Measurements from ENCODE around the gene EVC2. TPM values are rescaled to one million over a fixed set of nuclear protein-coding genes. Genes with fewer than 3 reads are reported as not detected.

EVC2 gene
- total RNA-seq, 1 experiment from 2014 or later = 0.15 TPM

DNA sequence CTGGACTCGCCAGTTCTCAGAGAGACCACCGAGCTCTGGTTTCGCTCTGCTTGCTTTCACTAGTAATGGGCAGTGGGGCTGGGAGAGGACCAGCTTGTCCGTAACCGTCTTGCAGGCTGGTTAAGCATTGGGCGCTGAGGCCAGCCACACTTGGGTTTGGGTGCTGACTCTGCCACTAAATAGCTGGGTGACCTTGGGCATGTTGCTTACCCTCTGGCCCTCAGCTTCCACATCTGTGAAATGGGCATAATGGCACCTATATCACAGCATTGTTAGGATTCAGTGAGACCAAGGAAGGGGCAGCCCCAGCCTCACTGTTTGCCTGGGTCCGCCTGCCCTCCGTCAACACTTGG lies 46.1 kb upstream of the EVC2 start:
- H3K36me3 ChIP-seq (ENCODE audit: insufficient read depth, low read length) = no peaks in the 10 kb centered on the region
- H3K27ac ChIP-seq (ENCODE audit: low read length) = no peak overlapping the region
- no peak overlapping the region for H3K4me3 ChIP-seq (ENCODE audit: low read length)
- no peak overlapping the region for H3K9ac ChIP-seq (ENCODE audit: low read length)
- H3K9me3 ChIP-seq (ENCODE audit: low read length) = no peaks in the 10 kb centered on the region
- no peaks in the 10 kb centered on the region for H3K79me2 ChIP-seq (ENCODE audit: low read length)
- no peak overlapping the region for H3K4me2 ChIP-seq (ENCODE audit: low read depth, low read length, poor library complexity, severe bottlenecking)
- H3K9me2 ChIP-seq (replicated peaks; ENCODE audit: insufficient read depth, low read length) = no peaks in the 10 kb centered on the region
- DNase-seq = no peak
- no peaks in the 10 kb centered on the region for H3K4me1 ChIP-seq (ENCODE audit: low read length)
- no peak overlapping the region for H2AFZ ChIP-seq (ENCODE audit: low read length)
- no peaks in the 10 kb centered on the region for H4K20me1 ChIP-seq (ENCODE audit: insufficient read depth, low read depth, low read length)
- H3K27me3 ChIP-seq (ENCODE audit: low read length) = no peaks in the 10 kb centered on the region

DNA sequence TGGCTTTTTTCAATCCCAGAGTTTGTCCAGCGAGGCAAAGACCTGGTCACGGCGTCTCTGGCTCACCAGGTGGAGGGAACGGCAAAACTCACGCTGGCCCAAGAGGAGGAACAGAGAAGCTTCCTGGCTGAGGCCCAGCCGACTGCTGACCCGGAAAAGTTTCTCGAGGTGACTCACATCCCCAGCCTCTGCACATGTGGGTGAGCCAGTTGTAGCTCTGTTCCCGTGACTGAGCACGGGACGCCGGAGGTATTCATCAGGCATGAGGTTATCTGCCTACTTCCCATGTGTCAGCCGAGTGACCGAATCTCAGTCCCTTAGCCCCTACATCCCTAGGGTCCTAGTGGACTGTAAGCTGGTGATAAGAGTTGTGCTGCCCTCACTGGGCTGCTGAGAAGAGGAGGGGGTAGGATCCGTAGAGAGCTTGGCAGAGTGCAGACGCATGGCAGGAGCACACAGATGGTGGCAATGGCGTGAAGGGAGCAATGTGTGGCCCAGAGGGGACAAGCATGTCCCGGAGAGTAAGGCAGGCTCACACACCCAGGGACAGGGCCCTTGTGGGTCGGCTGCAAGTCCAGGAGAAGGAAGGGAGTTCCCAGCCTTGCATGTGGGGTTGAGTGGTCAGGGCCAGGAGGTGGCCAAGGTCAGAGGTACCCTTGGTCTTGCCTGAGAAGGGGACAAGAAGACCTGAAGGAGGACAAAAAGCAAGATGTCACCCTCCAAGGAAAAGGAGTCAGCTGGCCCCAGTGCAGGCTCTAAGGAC lies 45.6 kb upstream of the EVC2 start:
- Histone ChIP-seq H3K9ac (ENCODE audit: low read length) (no peak overlapping the region), H3K79me2 (ENCODE audit: low read length) (no peaks in the 10 kb centered on the region), H3K9me3 (ENCODE audit: low read length) (no peaks in the 10 kb centered on the region), H3K4me2 (ENCODE audit: low read depth, low read length, poor library complexity, severe bottlenecking) (no peak overlapping the region), H4K20me1 (ENCODE audit: insufficient read depth, low read depth, low read length) (no peaks in the 10 kb centered on the region), H3K36me3 (ENCODE audit: insufficient read depth, low read length) (no peaks in the 10 kb centered on the region), H3K4me1 (ENCODE audit: low read length) (no peaks in the 10 kb centered on the region), H3K9me2 (replicated peaks; ENCODE audit: insufficient read depth, low read length) (no peaks in the 10 kb centered on the region), H2AFZ (ENCODE audit: low read length) (no peak overlapping the region), H3K4me3 (ENCODE audit: low read length) (no peak overlapping the region), H3K27ac (ENCODE audit: low read length) (no peak overlapping the region), H3K27me3 (ENCODE audit: low read length) (no peaks in the 10 kb centered on the region)
- DNase-seq = no peak

DNA sequence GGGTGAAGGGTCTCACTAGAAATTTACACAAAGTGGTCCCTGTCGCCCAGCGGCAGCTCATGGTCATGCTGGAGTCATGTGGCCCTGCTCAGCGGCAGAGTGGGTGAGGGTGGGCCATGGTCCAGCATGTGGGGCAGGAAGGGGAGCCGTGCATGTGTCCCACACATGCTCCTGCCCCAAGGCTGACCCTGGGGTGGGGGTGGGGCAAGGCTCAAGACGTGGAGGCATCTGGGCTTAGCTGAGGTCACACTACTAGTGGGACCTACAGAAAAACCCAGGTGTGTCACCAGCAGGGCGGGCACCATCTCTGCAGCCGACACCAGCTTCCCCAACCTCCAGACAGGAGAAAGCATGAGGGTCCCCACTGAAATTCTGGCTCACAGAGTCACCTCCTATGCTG lies 45.0 kb upstream of the EVC2 start:
- no peak for DNase-seq
- H3K4me2 ChIP-seq (ENCODE audit: low read depth, low read length, poor library complexity, severe bottlenecking) = no peak overlapping the region

DNA sequence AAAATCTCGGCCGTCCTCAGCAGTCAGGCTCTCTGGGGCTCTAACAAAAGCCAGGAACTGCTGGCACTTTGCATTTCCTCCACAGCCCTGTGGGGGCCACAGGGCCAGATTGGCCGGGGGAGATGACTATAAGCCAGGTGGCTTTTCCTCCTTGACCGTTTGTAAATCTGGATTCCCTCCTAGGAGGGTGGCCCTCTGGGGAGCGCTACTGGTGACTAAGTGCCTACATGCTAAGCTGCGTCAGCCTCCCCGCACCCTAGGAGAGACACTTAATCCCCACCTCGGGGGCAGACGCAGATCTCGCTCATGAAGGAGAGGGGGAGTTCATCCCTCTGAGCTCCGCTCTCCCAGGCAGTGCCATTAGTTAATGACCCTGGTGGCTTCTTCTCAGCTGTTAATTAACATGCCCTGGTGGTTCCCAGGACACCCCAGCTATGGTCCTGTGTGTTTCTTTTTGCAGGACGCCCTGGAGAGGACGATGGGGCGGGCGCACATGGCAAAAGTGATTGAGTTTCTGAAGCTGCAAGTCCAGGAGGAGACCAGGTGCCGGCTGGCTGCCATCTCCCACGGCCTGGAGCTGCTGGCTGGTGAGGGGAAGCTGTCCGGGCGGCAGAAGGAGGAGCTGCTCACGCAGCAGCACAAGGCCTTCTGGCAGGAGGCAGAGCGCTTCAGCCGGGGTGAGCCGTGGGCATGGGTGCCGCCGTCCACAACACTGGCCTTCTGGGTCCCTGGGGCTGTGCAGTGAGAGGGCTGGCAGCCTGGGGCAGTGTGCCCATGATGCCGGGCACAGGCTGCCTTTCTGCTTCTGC lies 44.2 kb upstream of the EVC2 start:
- no peaks in the 10 kb centered on the region for H3K4me1 ChIP-seq (ENCODE audit: low read length)
- H3K4me3 ChIP-seq (ENCODE audit: low read length) = no peak overlapping the region
- H4K20me1 ChIP-seq (ENCODE audit: insufficient read depth, low read depth, low read length) = no peaks in the 10 kb centered on the region
- no peak overlapping the region for H3K9ac ChIP-seq (ENCODE audit: low read length)
- no peak overlapping the region for H3K4me2 ChIP-seq (ENCODE audit: low read depth, low read length, poor library complexity, severe bottlenecking)
- H3K27me3 ChIP-seq (ENCODE audit: low read length) = no peaks in the 10 kb centered on the region
- H3K79me2 ChIP-seq (ENCODE audit: low read length) = no peaks in the 10 kb centered on the region
- no peaks in the 10 kb centered on the region for H3K36me3 ChIP-seq (ENCODE audit: insufficient read depth, low read length)
- H3K9me2 ChIP-seq (replicated peaks; ENCODE audit: insufficient read depth, low read length) = no peaks in the 10 kb centered on the region
- no peak overlapping the region for H3K27ac ChIP-seq (ENCODE audit: low read length)
- no peaks in the 10 kb centered on the region for H3K9me3 ChIP-seq (ENCODE audit: low read length)
- no peak for DNase-seq
- no peak overlapping the region for H2AFZ ChIP-seq (ENCODE audit: low read length)

More for the DNA sequence above, 45.0 kb upstream of the EVC2 start:
- no peak overlapping the region for H3K9ac ChIP-seq (ENCODE audit: low read length)
- H3K4me3 ChIP-seq (ENCODE audit: low read length) = no peak overlapping the region
- H3K9me3 ChIP-seq (ENCODE audit: low read length) = no peaks in the 10 kb centered on the region
- no peak overlapping the region for H3K27ac ChIP-seq (ENCODE audit: low read length)
- no peaks in the 10 kb centered on the region for H4K20me1 ChIP-seq (ENCODE audit: insufficient read depth, low read depth, low read length)
- no peaks in the 10 kb centered on the region for H3K9me2 ChIP-seq (replicated peaks; ENCODE audit: insufficient read depth, low read length)
- no peaks in the 10 kb centered on the region for H3K36me3 ChIP-seq (ENCODE audit: insufficient read depth, low read length)
- no peak overlapping the region for H2AFZ ChIP-seq (ENCODE audit: low read length)
- no peaks in the 10 kb centered on the region for H3K4me1 ChIP-seq (ENCODE audit: low read length)
- no peaks in the 10 kb centered on the region for H3K27me3 ChIP-seq (ENCODE audit: low read length)
- H3K79me2 ChIP-seq (ENCODE audit: low read length) = no peaks in the 10 kb centered on the region

DNA sequence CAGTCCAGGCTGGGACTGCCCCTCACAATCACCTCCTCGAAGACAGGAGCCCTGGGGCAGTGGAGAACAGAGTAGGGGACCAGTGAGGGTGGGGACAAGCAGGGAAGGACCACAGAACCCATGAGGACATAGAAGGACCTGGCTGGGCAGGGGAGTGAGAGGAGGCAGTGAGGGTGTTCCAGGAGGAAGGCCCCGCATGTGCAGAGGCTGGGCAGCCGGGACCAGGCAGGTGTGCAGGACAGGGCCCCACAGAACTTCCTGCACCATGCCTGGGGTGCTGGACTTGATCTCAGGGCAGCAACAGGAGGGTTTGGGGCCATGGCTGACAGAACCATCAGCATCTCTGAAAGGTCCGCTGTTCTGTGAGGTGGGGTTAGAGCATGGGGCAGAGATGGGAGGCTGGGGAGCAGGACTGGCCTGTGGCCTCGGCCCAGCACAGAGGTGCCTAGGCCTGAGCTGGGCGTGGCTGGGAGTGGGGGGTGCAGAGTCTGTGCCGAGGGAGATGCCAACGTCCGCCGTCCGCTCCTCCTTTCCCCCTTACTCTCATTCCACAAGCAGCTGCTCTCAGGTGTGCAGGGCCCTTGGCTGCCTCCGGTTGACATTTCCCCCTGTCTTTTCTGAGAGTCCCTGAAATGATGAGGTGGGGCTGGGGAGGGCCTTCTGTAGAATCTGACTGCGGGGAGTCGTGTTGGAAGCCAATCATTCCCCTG lies 43.5 kb upstream of the EVC2 start:
- no peak overlapping the region for H3K9ac ChIP-seq (ENCODE audit: low read length)
- no peaks in the 10 kb centered on the region for H3K9me3 ChIP-seq (ENCODE audit: low read length)
- no peaks in the 10 kb centered on the region for H3K79me2 ChIP-seq (ENCODE audit: low read length)
- no peak overlapping the region for H3K27ac ChIP-seq (ENCODE audit: low read length)
- DNase-seq = no peak
- H3K27me3 ChIP-seq (ENCODE audit: low read length) = no peaks in the 10 kb centered on the region
- no peaks in the 10 kb centered on the region for H3K9me2 ChIP-seq (replicated peaks; ENCODE audit: insufficient read depth, low read length)
- H2AFZ ChIP-seq (ENCODE audit: low read length) = no peak overlapping the region
- H3K36me3 ChIP-seq (ENCODE audit: insufficient read depth, low read length) = no peaks in the 10 kb centered on the region
- no peaks in the 10 kb centered on the region for H4K20me1 ChIP-seq (ENCODE audit: insufficient read depth, low read depth, low read length)
- H3K4me1 ChIP-seq (ENCODE audit: low read length) = no peaks in the 10 kb centered on the region
- H3K4me3 ChIP-seq (ENCODE audit: low read length) = no peak overlapping the region
- no peak overlapping the region for H3K4me2 ChIP-seq (ENCODE audit: low read depth, low read length, poor library complexity, severe bottlenecking)

DNA sequence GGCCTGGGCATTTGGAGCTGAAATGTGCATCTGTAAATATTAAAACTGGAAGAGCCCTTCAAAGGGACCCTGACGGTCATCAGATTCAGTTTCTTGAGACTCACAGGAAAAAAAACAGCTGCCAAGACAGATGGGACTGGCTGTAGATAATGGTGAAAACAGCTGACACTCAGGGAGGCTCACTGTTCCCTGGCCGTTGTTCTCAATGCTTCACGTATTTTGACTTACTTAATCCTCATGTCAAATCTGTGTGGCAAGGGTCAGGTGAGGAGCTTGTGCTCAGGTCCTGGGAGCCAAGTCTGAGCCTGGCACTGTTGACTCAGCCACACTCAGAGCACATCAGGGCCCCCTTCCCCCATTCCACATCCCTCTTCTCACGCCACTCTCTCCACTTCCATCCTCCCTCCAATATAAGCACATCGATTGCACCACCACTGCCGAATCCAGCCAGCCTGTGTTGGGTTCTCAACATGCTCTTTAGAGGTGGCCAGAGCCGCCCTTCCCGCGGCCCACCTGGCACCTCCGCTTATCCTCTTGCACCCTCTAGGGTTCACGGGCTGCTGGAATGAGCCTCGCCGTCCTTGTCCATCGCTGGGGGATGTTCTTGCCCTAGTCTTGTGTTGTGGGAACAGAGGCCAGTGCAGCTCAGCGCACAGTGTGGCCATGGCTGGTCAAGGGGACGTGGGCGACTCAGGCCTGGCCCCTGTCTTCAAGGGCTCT lies 42.7 kb upstream of the EVC2 start:
- no peak for DNase-seq
- H3K4me1 ChIP-seq (ENCODE audit: low read length) = no peaks in the 10 kb centered on the region
- no peaks in the 10 kb centered on the region for H3K9me2 ChIP-seq (replicated peaks; ENCODE audit: insufficient read depth, low read length)
- no peaks in the 10 kb centered on the region for H3K79me2 ChIP-seq (ENCODE audit: low read length)
- H2AFZ ChIP-seq (ENCODE audit: low read length) = no peak overlapping the region
- no peak overlapping the region for H3K27ac ChIP-seq (ENCODE audit: low read length)
- no peaks in the 10 kb centered on the region for H3K9me3 ChIP-seq (ENCODE audit: low read length)
- H3K9ac ChIP-seq (ENCODE audit: low read length) = no peak overlapping the region
- H3K27me3 ChIP-seq (ENCODE audit: low read length) = no peaks in the 10 kb centered on the region
- no peak overlapping the region for H3K4me3 ChIP-seq (ENCODE audit: low read length)
- no peak overlapping the region for H3K4me2 ChIP-seq (ENCODE audit: low read depth, low read length, poor library complexity, severe bottlenecking)
- H3K36me3 ChIP-seq (ENCODE audit: insufficient read depth, low read length) = no peaks in the 10 kb centered on the region
- H4K20me1 ChIP-seq (ENCODE audit: insufficient read depth, low read depth, low read length) = no peaks in the 10 kb centered on the region

DNA sequence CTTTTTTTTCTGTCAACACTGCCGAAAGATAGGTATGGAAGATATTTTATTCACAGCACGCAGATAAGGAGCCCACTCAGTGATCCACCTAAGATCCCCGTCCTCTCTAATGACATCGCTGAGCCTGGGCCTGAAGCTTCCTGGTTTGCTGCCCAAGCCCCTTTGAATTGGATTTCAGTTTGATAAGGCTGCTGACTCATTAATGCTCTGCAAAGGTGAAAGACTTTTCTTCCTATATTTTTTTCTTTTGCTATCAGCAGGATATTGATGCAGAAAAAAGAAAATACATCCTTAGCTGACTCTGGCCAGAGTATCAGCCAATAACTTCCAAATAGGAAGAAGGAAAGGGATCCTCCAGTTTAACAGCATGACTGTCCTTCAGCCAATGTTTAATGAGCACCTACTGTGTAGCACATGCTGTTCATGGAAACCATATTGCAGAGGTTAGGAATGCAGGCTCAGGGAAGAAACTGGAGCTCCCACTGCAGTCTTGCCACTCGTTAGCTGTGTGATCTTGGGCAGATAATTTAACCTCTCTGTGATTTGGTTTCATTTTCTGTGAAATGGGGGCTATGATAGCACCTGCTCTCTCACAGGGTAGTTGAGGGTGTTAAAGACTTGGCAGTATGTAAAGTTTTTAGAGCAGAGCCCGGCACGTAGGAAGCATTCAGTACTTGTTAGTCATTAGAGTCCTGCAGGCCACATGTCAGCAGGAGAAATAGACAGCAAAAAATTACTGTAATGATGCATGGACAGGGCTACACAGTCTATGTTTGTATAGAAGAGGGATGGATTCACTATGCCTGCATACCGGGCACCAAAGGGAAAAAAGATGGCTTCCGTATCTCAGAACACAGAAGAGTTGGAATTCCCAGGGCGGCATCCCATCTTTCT lies 41.9 kb upstream of the EVC2 start:
- no peaks in the 10 kb centered on the region for H3K4me1 ChIP-seq (ENCODE audit: low read length)
- no peak for DNase-seq

More for the DNA sequence above, 41.9 kb upstream of the EVC2 start:
- no peak overlapping the region for H2AFZ ChIP-seq (ENCODE audit: low read length)
- H3K9me3 ChIP-seq (ENCODE audit: low read length) = no peaks in the 10 kb centered on the region
- H3K27ac ChIP-seq (ENCODE audit: low read length) = no peak overlapping the region
- no peaks in the 10 kb centered on the region for H3K36me3 ChIP-seq (ENCODE audit: insufficient read depth, low read length)
- no peaks in the 10 kb centered on the region for H3K9me2 ChIP-seq (replicated peaks; ENCODE audit: insufficient read depth, low read length)
- H3K9ac ChIP-seq (ENCODE audit: low read length) = no peak overlapping the region
- H3K79me2 ChIP-seq (ENCODE audit: low read length) = no peaks in the 10 kb centered on the region
- H4K20me1 ChIP-seq (ENCODE audit: insufficient read depth, low read depth, low read length) = no peaks in the 10 kb centered on the region
- no peaks in the 10 kb centered on the region for H3K27me3 ChIP-seq (ENCODE audit: low read length)
- no peak overlapping the region for H3K4me2 ChIP-seq (ENCODE audit: low read depth, low read length, poor library complexity, severe bottlenecking)
- no peak overlapping the region for H3K4me3 ChIP-seq (ENCODE audit: low read length)

All from Karpas-422 (cell line).